Right lobe of liver (tissue), 6 donors: Measurements from ENCODE around the gene MRPL3. TPM values are rescaled to one million over a fixed set of nuclear protein-coding genes. Genes with fewer than 3 reads are reported as not detected.

Experiments used
- ATAC-seq, 4 donors: fragments of 200-7000 bp; cut with Tn5 transposase; one replicate each; pipeline ENCODE4 v1.9.1; 2020; ENCODE audit warnings: mild to moderate bottlenecking in 4 of 4, moderate library complexity in 4 of 4
- DNase-seq, 3 donors: peaks; one replicate each; pipeline ENCODE4 v3.0.0-alpha.2; 2020
- H3K27ac ChIP-seq, 3 donors: fragments of 200-600 bp; one replicate each; pipeline ENCODE4 v1.8.0; 2022
- H3K27me3 ChIP-seq, 2 donors: fragments of 200-600 bp; one replicate each; pipeline ENCODE4 v1.8.0; 2022
- H3K36me3 ChIP-seq, 4 donors: fragments of 200-600 bp; sonication (generic) in 1 of 4; one replicate each; pipeline versions ENCODE4 v1.5.1 to v1.8.0; 2017 to 2022; ENCODE audit warnings: control low read depth in 1 of 4
- H3K4me1 ChIP-seq, 4 donors: fragments of 200-600 bp; sonication (generic) in 1 of 4; one replicate each; pipeline versions ENCODE4 v1.5.1 to v1.8.0; 2017 to 2022; ENCODE audit warnings: control low read depth in 1 of 4
- H3K4me3 ChIP-seq, 3 donors: fragments of 200-600 bp; one replicate each; pipeline ENCODE4 v1.8.0; 2022
- H3K9me3 ChIP-seq, 4 donors: fragments of 200-600 bp; sonication (generic) in 1 of 4; one replicate each; pipeline versions ENCODE4 v1.5.1 to v1.8.0; 2017 to 2022; ENCODE audit warnings: control low read depth in 1 of 4
- POLR2A ChIP-seq: fragments of 450-650 bp; IDR thresholded peaks from one replicate; pipeline ENCODE4 v1.6.1; 2017; ENCODE audit warnings: antibody characterized with exemption, mild to moderate bottlenecking
- WGBS: methylation state at CpG from one replicate; pipeline ENCODE4 v1.1.6; 2018; ENCODE audit warnings: low coverage, low lambda C conversion rate; ENCODE audit not compliant: insufficient coverage; ENCODE audit errors: missing lambda C conversion rate; 5-methylcytosine and 5-hydroxymethylcytosine counted together
- intact Hi-C, 2 donors: fragments of 100-400 bp; cut with DNase I; formaldehyde crosslinking; loops; one replicate each; pipeline versions ENCODE4 v1.11.2 to v1.14.1; 2022
- total RNA-seq, 6 experiments: library from RNA; depleted of rRNA in 2 of 6; stranded (reverse); fragments of >200 nt in 2 of 6; fragmentation: NEBNext Ultra II Directional in 3 of 6; extraction: Animal tissue kit (Norgen Biotek cat#: 25700) in 3 of 6; gene quantifications; one replicate each; pipeline versions ENCODE4 v1.1.0 to v1.2.4, GENCODE V29; 2016 to 2023
- TF ChIP-seq, protein P1 (sequence below), 4 donors: fragments of 200-600 bp in 3 of 4; fragments of 450-650 bp in 1 of 4; IDR thresholded peaks; one replicate each; pipeline versions ENCODE4 v1.5.1 to v1.8.0; 2016 to 2022; ENCODE audit warnings: antibody characterized with exemption in 4 of 4, mild to moderate bottlenecking in 2 of 4
- donor health status: DM: no; HTN: yes; CAD: no.
- donor health status: DM: no; HTN: no; CAD: no.
- donor health status: DM: no; HTN: no; CAD: no.
- donor health status: DM: no; HTN: yes; CAD: no.
- donor health status: DM: no; HTN: yes; CAD: no.

MRPL3 gene
- total RNA-seq, 6 experiments from 2014 or later: 29.2 to 73.9 (median 35.7) TPM

GRCh38 chr3:131444180-131444579, 58.6 kb downstream of the MRPL3 start:
- Histone ChIP-seq H3K36me3 (no peaks in the 10 kb centered on the region), H3K4me3 (no peak overlapping the region), H3K27ac (no peak overlapping the region), H3K4me1 (no peaks in the 10 kb centered on the region), H3K27me3 (no peaks in the 10 kb centered on the region), H3K9me3 (no peaks in the 10 kb centered on the region)
- intact Hi-C loops: no loop called here
- no peak for TF ChIP-seq POLR2A
- 58% methylated on average over 4 of the region's 4 CpGs for WGBS
- DNase-seq (no peak), ATAC-seq (no peak)

GRCh38 chr3:131439084-131439483, 63.7 kb downstream of the MRPL3 start:
- ATAC-seq: no peak
- Histone ChIP-seq H3K9me3 (no peaks in the 10 kb centered on the region), H3K4me3 (no peak overlapping the region), H3K27ac (no peak overlapping the region), H3K4me1 (no peaks in the 10 kb centered on the region), H3K36me3 (no peaks in the 10 kb centered on the region), H3K27me3 (no peaks in the 10 kb centered on the region)
- intact Hi-C loops: no loop called here
- TF ChIP-seq, protein P1, sequence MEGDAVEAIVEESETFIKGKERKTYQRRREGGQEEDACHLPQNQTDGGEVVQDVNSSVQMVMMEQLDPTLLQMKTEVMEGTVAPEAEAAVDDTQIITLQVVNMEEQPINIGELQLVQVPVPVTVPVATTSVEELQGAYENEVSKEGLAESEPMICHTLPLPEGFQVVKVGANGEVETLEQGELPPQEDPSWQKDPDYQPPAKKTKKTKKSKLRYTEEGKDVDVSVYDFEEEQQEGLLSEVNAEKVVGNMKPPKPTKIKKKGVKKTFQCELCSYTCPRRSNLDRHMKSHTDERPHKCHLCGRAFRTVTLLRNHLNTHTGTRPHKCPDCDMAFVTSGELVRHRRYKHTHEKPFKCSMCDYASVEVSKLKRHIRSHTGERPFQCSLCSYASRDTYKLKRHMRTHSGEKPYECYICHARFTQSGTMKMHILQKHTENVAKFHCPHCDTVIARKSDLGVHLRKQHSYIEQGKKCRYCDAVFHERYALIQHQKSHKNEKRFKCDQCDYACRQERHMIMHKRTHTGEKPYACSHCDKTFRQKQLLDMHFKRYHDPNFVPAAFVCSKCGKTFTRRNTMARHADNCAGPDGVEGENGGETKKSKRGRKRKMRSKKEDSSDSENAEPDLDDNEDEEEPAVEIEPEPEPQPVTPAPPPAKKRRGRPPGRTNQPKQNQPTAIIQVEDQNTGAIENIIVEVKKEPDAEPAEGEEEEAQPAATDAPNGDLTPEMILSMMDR (IDR thresholded peaks at IDR 0.05): no peak
- TF ChIP-seq POLR2A: no peak
- 76% methylated on average over 1 of the region's 1 CpG for WGBS
- DNase-seq: no peak

- no peaks in the 10 kb centered on the region for H3K4me1 ChIP-seq
- no peak overlapping the region for H3K27ac ChIP-seq
- no peaks in the 10 kb centered on the region for H3K9me3 ChIP-seq
- DNase-seq (no peak), ATAC-seq (no peak)
- no peaks in the 10 kb centered on the region for H3K36me3 ChIP-seq
- WGBS: 86% methylated on average over 1 of the region's 1 CpG
- TF ChIP-seq, protein P1 (IDR thresholded peaks at IDR 0.05): no peak
- no peak for TF ChIP-seq POLR2A
- intact Hi-C loops: no loop called here
- H3K4me3 ChIP-seq: no peak overlapping the region
- no peaks in the 10 kb centered on the region for H3K27me3 ChIP-seq
Measured at GRCh38 chr3:131435000-131435399, 67.8 kb downstream of the MRPL3 start.

DNA sequence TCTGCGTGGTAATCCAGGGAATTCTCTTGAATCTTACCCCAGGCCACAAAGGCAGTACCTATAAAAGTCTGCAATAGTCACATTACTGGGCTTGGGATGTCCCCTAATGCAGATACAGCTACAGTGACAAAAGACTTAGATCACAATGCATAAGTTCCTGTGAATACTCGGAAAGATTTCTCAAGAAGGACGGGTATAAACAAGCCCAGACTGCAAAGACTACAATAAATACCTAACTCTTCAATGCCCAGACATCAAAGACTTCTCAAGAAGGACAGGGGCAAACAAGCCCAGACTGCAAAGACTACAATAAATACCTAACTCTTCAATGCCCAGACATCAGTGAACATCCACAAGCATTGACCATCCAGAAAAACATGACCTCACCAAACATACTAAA, 70.3 kb downstream of the MRPL3 start:
- Histone ChIP-seq H3K4me3 (no peak overlapping the region), H3K36me3 (no peaks in the 10 kb centered on the region), H3K4me1 (no peaks in the 10 kb centered on the region), H3K27me3 (no peaks in the 10 kb centered on the region), H3K9me3 (no peaks in the 10 kb centered on the region), H3K27ac (no peak overlapping the region)
- DNase-seq: no peak
- 71% methylated on average over 3 of the region's 3 CpGs for WGBS
- ATAC-seq: no peak
- intact Hi-C loops: no loop called here
- TF ChIP-seq, protein P1 (IDR thresholded peaks at IDR 0.05): no peak
- TF ChIP-seq POLR2A: no peak

DNA sequence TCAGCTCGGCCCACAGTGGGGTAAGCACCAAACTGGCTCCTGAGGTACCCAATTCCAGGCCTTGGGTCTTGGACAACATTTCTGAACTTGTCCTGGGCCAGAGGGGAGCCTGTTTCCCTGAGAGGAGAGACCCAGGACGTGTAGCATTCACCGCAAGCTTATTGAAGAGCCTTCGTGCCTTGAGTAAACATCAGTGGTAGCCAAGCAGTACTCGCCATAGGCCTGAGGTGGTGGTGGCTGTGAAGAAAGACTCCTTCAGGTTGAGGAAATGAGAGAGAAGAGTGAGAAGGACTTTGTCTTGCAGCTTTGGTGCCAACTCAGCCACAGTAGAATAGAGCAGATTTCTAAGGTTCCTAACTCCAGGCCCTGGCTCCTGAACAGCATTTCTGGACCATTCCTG, 71.0 kb downstream of the MRPL3 start:
- H3K4me1 ChIP-seq: no peaks in the 10 kb centered on the region
- H3K9me3 ChIP-seq: no peaks in the 10 kb centered on the region
- WGBS: 74% methylated on average over 5 of the region's 5 CpGs
- intact Hi-C loops: no loop called here
- H3K4me3 ChIP-seq: no peak overlapping the region
- DNase-seq (no peak), ATAC-seq (no peak)
- no peak overlapping the region for H3K27ac ChIP-seq
- no peak for TF ChIP-seq POLR2A
- TF ChIP-seq, protein P1 (IDR thresholded peaks at IDR 0.05): no peak
- no peaks in the 10 kb centered on the region for H3K27me3 ChIP-seq
- H3K36me3 ChIP-seq: no peaks in the 10 kb centered on the region
